AG09319 (cell line): ENCODE data around the gene TM9SF3.

ENCODE experiments used
- DNase-seq: peaks from one replicate; pipeline ENCODE4 v3.0.0-alpha.2; 2010; ENCODE audit warnings: low read depth; ENCODE audit errors: extremely low read depth
- TF ChIP-seq, protein P1 (sequence below): IDR thresholded peaks from 2 replicates; pipeline ENCODE4 v1.5.1; 2011; ENCODE audit warnings: low read depth, mild to moderate bottlenecking, inconsistent platforms, low read length, moderate library complexity

Gene TM9SF3

DNA sequence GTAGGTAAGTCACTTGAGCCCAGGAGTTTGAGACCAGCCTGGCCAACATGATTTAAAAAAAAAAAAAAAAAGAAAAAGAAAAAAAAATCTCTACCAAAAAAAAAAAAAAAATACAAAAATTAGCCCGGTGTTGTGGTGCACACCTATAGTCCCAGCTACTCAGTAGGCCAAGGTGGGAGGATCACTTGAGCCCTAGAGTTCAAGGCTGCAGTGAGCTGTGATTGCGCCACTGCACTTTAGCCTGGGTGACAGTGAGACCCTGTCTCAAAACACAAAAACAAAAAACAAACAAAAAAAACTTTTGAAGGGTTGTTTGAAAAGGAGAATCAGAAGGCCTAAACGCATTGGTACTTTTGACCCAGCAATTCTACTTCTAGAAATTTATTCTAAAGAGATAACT lies 86.8 kb downstream of the TM9SF3 start:
- TF ChIP-seq, protein P1, sequence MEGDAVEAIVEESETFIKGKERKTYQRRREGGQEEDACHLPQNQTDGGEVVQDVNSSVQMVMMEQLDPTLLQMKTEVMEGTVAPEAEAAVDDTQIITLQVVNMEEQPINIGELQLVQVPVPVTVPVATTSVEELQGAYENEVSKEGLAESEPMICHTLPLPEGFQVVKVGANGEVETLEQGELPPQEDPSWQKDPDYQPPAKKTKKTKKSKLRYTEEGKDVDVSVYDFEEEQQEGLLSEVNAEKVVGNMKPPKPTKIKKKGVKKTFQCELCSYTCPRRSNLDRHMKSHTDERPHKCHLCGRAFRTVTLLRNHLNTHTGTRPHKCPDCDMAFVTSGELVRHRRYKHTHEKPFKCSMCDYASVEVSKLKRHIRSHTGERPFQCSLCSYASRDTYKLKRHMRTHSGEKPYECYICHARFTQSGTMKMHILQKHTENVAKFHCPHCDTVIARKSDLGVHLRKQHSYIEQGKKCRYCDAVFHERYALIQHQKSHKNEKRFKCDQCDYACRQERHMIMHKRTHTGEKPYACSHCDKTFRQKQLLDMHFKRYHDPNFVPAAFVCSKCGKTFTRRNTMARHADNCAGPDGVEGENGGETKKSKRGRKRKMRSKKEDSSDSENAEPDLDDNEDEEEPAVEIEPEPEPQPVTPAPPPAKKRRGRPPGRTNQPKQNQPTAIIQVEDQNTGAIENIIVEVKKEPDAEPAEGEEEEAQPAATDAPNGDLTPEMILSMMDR, result no peak
- DNase-seq, result no peak

DNA sequence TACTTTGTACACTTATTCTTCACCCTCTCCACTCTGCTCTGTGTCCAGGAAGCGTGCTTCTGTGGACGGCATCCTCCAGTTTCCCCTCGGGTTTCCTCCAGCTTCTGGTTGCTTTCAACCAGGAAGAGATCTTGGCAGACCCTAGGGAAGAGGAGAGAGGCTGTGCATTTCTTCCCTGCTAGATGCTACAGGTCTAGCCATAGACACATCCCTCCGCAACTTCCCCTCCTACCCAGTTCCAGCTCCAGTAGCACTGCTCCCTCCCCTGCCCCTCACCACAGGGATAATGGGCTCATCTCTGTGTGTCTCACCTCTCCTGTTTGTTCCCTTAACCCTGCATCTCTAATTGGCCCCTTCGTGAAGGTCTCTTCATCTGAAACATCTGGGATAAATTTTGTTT lies 89.4 kb downstream of the TM9SF3 start:
- TF ChIP-seq, protein P1, result no peak
- DNase-seq, result no peak

DNA sequence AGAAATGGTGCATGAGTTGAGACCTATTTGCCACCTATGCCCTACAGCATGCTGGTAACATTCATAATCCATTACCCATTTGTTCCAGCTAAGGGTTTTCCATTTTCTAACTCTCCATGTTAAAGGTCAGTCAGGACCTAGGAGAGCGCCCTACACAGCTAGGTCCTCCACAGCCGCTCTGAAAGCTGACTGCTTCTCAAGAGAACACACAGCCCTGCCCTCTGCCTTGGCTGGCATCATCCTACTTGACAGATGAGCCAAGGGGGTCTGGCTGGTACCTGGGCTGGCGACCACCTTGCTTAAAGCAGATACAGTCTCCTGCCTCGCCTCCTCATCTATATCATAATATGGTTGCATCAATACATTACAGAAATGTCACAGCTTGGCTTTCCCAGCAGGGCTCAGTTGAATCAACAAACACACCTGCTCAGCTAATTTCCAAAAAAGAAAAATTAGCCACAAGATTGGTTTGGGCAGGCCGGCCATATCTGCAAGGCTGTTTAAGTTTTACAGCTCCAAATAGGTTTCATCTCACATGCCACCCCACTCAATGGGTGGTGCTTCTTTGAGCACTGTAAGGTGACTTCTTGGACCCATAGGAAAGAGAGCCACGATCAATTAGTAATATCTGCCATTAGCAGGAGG lies 90.4 kb downstream of the TM9SF3 start:
- TF ChIP-seq, protein P1, result no peak

DNA sequence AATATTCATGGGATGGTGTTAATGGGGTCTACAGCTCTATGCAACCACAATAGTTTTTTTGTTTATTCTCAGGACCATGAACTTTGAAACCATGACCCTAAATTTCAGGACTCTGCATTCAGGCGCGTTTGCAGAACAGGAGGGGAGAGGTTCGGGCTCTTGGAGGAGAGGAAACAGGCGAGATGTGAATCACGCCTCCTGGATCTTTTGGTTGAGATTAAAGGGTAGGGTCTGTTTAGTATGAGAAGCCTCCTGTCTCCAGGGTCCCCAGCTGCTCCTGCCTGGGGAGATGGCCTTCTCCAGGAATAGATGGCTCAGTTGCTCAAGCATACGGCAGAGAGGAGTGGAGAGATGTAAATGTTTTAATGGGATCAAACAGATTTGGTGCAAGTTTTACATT lies 91.3 kb downstream of the TM9SF3 start:
- DNase-seq, result no peak
- TF ChIP-seq, protein P1, result no peak

More for the DNA sequence above, 90.4 kb downstream of the TM9SF3 start:
- no peak for DNase-seq

DNA sequence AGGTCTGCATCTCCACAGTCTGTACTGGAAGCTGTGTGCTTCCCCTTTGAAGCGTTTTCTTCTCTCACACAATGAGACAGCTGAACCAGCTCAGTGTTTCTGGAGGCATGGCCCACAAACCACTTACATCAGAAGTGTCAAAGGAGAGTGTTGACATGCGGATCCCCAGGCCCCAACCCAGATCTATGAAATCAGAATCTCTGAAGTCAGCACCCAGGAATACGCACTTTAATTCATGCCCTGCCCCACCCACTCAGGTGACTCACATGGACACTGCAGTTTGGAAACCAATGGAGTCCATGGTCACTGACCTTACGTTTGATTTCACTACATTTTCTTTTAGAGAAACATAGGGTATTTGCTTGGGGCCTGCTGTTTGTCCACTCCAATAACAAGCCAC lies 92.1 kb downstream of the TM9SF3 start:
- DNase-seq, result no peak

DNA sequence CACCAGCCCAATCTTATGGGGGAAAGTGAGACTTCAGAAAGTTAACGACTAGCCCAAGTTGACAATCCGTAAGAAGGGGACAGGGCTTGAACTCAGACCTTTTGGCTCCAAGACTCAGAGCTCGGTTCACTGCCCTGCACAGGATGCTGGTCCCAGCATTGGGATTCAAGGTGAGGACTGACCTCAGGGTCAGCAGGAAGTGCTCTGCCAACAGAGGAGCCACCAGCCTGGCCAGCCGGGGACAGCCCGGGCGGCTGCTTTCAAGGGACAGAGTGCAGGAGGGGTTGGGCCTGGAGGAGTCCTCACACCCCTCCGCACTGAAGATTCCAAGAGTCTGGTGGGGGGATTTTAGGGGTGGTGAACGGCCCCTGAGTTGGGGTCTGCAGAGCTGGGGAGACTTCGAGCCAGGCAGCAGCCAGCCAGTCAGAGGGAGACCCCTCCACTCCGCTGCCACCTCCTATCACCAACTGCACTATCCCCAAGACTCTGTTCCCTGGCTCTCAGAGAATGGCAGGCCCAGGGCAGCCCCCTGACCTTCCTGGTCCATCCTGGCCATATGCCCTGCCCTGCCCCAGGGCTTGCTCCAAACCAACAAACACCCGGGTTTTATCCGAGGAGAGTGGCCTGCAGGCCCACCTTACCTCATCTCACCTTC lies 92.8 kb downstream of the TM9SF3 start:
- no peak for DNase-seq
- TF ChIP-seq, protein P1, result no peak

More for the DNA sequence above, 92.1 kb downstream of the TM9SF3 start:
- TF ChIP-seq, protein P1, result no peak

DNA sequence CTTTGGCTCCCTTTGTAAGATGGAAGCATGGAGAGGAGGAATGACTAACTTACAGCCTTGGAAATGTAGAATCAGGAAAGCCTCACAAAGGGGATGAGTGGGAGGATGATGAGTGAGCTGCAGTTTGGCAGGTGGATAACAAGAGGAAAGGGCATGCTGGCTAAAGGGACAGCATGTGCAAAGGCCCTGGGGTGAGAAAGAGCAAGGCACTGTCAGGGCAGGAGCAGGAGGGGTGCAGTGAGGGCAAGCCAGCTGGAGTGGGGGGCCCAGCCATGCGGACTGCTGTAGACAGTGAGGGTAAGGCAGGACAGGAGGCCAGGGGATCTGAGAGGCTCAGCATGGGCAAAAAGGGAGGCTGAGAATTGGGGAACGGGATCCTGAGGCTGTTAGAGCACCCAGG lies 93.6 kb downstream of the TM9SF3 start:
- TF ChIP-seq, protein P1, result no peak
- no peak for DNase-seq
